Esophagus squamous epithelium (tissue), 5 donors: ENCODE results near the gene CAND1. TPM values are rescaled to one million over a fixed set of nuclear protein-coding genes. Genes with fewer than 3 reads are reported as not detected.

Experiments
- DNase-seq: peaks from one replicate; lab custom pipeline; 2025; lab: John Stamatoyannopoulos, UW
- H3K27ac ChIP-seq, 4 donors: fragments of 200-600 bp; sonication (generic); one replicate each; pipeline ENCODE4 v1.5.1; 2016 to 2019; ENCODE audit warnings: mild to moderate bottlenecking in 1 of 4
- H3K27me3 ChIP-seq, 4 donors: fragments of 200-600 bp; sonication (generic); 1 replicate in 3 of 4; 2 replicates in 1 of 4; pipeline versions ENCODE4 v1.5.1 to v1.6.0; 2017 to 2021; ENCODE audit warnings: antibody characterized with exemption in 1 of 4
- H3K36me3 ChIP-seq, 3 donors: fragments of 200-600 bp; sonication (generic); one replicate each; pipeline ENCODE4 v1.5.1; 2016 to 2019
- H3K4me1 ChIP-seq, 3 donors: fragments of 200-600 bp; sonication (generic); one replicate each; pipeline ENCODE4 v1.5.1; 2017 to 2019
- H3K4me3 ChIP-seq, 4 donors: fragments of 200-600 bp; sonication (generic); 1 replicate in 3 of 4; 2 replicates in 1 of 4; pipeline ENCODE4 v1.5.1; 2016 to 2019; ENCODE audit warnings: mild to moderate bottlenecking in 2 of 4, moderate library complexity in 1 of 4
- H3K9me3 ChIP-seq, 3 donors: fragments of 200-600 bp; sonication (generic); one replicate each; pipeline ENCODE4 v1.5.1; 2016 to 2019
- POLR2A ChIP-seq, 4 donors: fragments of 450-650 bp; IDR thresholded peaks; one replicate each; pipeline ENCODE4 v1.6.1; 2017; ENCODE audit warnings: antibody characterized with exemption in 4 of 4, mild to moderate bottlenecking in 4 of 4, moderate library complexity in 3 of 4
- WGBS, 2 donors: methylation state at CpG; one replicate each; pipeline ENCODE4 v1.1.5; 2018; 5-methylcytosine and 5-hydroxymethylcytosine counted together
- intact Hi-C: fragments of 100-400 bp; cut with DNase I; formaldehyde crosslinking; loops from one replicate; pipeline ENCODE4 v1.15.0; 2022
- total RNA-seq, 4 donors: library from RNA; depleted of rRNA; stranded (reverse); fragments of >200 nt; gene quantifications; one replicate each; pipeline ENCODE4 v1.1.0, GENCODE V29; 2016
- TF ChIP-seq, protein P1 (sequence below), 6 experiments: fragments of 450-650 bp in 4 of 6; fragments of 200-600 bp in 2 of 6; sonication (generic) in 2 of 6; IDR thresholded peaks; one replicate each; pipeline ENCODE4 v1.5.1; 2016 to 2019; ENCODE audit warnings: antibody characterized with exemption in 6 of 6, mild to moderate bottlenecking in 4 of 6, moderate library complexity in 4 of 6
- donor health status: DM: yes; HTN: yes; CAD: no.

The CAND1 gene
- 10 to 100 TPM; 42.1 to 77.6 (median 64.5) TPM for total RNA-seq

DNA sequence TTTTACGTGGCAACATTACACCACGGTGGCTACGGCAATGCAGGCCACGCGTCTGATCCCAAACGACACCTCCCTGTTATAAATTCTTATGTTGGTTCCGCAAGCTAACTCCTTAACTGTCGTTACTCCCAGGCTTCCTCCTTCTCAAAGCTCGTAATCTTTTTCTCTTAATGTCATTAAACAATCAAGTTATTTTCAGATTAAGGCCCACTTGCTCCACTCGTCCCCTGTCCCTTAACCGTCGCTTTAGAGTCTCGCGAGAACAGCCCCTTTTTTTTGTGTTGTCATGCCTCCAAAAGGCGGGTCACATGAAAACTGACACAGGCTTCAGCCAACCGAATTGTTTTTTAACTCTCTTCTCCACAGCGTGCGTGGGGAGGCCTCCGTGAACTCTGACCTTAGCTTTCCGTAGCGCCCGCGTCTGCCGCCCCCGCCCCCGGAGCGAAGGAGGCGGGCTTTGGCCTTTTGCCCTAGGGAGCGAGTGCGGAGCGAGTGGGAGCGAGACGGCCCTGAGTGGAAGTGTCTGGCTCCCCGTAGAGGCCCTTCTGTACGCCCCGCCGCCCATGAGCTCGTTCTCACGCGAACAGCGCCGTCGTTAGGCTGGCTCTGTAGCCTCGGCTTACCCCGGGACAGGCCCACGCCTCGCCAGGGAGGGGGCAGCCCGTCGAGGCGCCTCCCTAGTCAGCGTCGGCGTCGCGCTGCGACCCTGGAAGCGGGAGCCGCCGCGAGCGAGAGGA is at the start of gene CAND1:
Gene CAND1, plus strand, starts transcription at position 463 of the 737 bp plus-strand sequence. CDS start 360 bp downstream, outside the sequence.
- DNase-seq, result peak; percentile 82
- H3K27ac ChIP-seq, result peak within 1 kb of the TSS; percentile 91 to 99 (median 98)
- H3K36me3 ChIP-seq, result no peaks in the 10 kb centered on the region
- H3K27me3 ChIP-seq, result no peaks in the 10 kb centered on the region
- 0% methylated on average over 17 to 20 of the region's 61 CpGs for WGBS, 2 donors
- H3K9me3 ChIP-seq, result no peaks in the 10 kb centered on the region
- TF ChIP-seq POLR2A (IDR thresholded peaks at IDR 0.05), result peak in 3 of 4 donors; percentile 23 to 91 (median 75)
- TF ChIP-seq, protein P1, sequence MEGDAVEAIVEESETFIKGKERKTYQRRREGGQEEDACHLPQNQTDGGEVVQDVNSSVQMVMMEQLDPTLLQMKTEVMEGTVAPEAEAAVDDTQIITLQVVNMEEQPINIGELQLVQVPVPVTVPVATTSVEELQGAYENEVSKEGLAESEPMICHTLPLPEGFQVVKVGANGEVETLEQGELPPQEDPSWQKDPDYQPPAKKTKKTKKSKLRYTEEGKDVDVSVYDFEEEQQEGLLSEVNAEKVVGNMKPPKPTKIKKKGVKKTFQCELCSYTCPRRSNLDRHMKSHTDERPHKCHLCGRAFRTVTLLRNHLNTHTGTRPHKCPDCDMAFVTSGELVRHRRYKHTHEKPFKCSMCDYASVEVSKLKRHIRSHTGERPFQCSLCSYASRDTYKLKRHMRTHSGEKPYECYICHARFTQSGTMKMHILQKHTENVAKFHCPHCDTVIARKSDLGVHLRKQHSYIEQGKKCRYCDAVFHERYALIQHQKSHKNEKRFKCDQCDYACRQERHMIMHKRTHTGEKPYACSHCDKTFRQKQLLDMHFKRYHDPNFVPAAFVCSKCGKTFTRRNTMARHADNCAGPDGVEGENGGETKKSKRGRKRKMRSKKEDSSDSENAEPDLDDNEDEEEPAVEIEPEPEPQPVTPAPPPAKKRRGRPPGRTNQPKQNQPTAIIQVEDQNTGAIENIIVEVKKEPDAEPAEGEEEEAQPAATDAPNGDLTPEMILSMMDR (IDR thresholded peaks at IDR 0.05), result peak in 1 of 6 experiments; percentile 2
- H3K4me1 ChIP-seq, result peaks cover 0 to 49% (median 26%) of the 10 kb centered on the region in 3 donors
- intact Hi-C loops, result no loop called here
- H3K4me3 ChIP-seq, result peak within 1 kb of the TSS; percentile 76 to 98 (median 95)

DNA sequence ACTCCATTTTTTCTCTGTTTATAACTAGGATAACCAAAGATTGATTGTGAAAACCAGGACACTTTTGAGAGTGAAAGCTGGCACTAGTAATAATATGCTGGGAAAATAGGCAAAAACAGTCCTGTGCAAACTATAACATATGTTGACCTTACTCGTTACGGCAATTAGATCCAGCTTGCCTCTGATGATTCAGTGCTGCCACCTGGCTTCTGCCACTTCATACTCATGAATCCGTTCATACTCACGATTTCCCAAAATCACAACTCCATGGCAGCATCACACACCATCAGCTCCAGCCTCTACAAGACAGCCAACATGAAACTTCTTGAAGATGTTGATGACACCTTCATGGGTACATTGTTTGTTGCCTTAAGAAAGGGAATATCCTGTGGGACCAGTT is 49.1 kb upstream of the CAND1 start:
- no peak for DNase-seq
- Histone ChIP-seq H3K27ac (no peak overlapping the region), H3K9me3 (no peaks in the 10 kb centered on the region), H3K27me3 (no peaks in the 10 kb centered on the region), H3K4me3 (no peak overlapping the region), H3K4me1 (no peaks in the 10 kb centered on the region), H3K36me3 (no peaks in the 10 kb centered on the region)
- WGBS, 2 donors, result 36% methylated on average over 4 of the region's 4 CpGs
- no peak for TF ChIP-seq POLR2A (IDR thresholded peaks at IDR 0.05)
- TF ChIP-seq, protein P1 (IDR thresholded peaks at IDR 0.05), result peak in 5 of 6 experiments; percentile 34 to 59 (median 42)
- intact Hi-C loops, result no loop called here

DNA sequence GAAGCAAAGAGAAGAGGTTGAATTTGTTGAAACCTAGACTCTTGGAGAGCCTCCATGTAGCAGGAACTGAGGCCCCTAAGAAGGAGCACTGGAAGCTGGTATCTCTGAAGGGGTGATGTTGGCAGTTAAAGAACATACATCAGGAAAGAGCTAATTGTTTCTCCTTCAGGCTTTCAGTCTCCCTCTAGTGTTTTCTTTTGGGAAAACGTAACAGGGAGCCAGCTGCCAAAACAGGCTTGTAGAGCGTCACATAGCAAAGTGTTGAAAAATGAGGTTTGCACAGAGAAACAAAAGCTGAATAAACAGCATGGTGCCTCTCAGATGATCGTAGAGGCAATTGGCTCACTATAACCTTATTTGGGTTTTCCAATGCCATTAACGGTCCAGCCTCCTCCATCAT is 46.9 kb upstream of the CAND1 start:
- 19 to 25% methylated on average over 4 of the region's 4 CpGs for WGBS, 2 donors
- DNase-seq, result no peak
- TF ChIP-seq, protein P1 (IDR thresholded peaks at IDR 0.05), result peak in 4 of 6 experiments; percentile 28 to 54 (median 30)
- TF ChIP-seq POLR2A (IDR thresholded peaks at IDR 0.05), result no peak
- Histone ChIP-seq H3K4me3 (no peak overlapping the region), H3K4me1 (no peaks in the 10 kb centered on the region), H3K36me3 (no peaks in the 10 kb centered on the region), H3K9me3 (no peaks in the 10 kb centered on the region), H3K27me3 (no peaks in the 10 kb centered on the region), H3K27ac (no peak overlapping the region)
- intact Hi-C loops, result no loop called here

DNA sequence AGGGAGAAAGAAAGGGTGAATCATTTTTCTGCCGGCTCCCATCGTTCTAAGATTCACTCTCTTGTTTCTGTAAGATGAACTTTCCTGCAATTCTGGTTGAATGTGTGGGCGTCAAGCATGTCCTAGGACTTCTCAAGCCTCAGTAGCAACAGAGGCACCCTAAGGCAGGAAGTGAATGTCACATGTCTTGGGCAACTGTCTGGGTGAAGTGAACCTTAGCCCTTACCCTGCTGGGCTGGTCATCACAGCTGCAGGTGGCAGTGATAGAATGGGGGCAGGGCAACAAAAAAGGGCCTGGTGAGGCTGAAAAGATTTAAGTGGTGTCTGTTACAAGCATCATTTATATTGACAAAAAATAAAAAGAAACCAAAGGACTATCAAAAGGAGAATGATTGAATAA is 45.9 kb upstream of the CAND1 start:
- H3K4me1 ChIP-seq, result no peaks in the 10 kb centered on the region
- H3K4me3 ChIP-seq, result no peak overlapping the region
- H3K27ac ChIP-seq, result no peak overlapping the region
- TF ChIP-seq, protein P1 (IDR thresholded peaks at IDR 0.05), result no peak
- TF ChIP-seq POLR2A (IDR thresholded peaks at IDR 0.05), result no peak
- DNase-seq, result no peak
- intact Hi-C loops, result no loop called here
- no peaks in the 10 kb centered on the region for H3K9me3 ChIP-seq
- H3K36me3 ChIP-seq, result no peaks in the 10 kb centered on the region
- no peaks in the 10 kb centered on the region for H3K27me3 ChIP-seq
- 61 to 69% methylated on average over 3 of the region's 3 CpGs for WGBS, 2 donors

DNA sequence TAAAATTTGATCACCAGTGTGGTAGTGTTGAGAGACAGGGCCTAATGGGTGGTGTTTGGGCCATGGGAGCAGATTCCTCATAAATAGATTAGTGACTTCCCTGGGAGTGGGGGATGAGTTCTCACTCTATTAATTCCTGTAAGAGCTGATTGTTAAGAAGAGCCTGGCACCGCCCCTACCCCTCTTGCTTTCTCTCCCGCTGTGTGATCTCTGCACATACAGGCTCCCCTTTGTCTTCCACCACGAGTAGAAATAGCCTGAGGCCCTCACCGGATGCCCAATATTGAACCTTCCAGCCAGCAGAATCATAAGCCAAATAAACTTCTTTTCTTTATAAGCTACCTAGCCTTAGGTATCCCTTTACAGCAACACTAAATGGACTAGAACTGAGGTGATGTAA is 31.9 kb upstream of the CAND1 start:
- Histone ChIP-seq H3K9me3 (no peaks in the 10 kb centered on the region), H3K27me3 (no peaks in the 10 kb centered on the region), H3K36me3 (no peaks in the 10 kb centered on the region), H3K4me3 (no peak overlapping the region), H3K27ac (no peak overlapping the region), H3K4me1 (no peaks in the 10 kb centered on the region)
- intact Hi-C loops, result no loop called here
- TF ChIP-seq, protein P1 (IDR thresholded peaks at IDR 0.05), result no peak
- no peak for TF ChIP-seq POLR2A (IDR thresholded peaks at IDR 0.05)
- 42 to 60% methylated on average over 4 of the region's 4 CpGs for WGBS, 2 donors
- DNase-seq, result no peak
